Ovary (tissue), 3 donors: ENCODE results near the gene MATN3.

Experiments used
- POLR2A ChIP-seq: fragments of 450-650 bp; IDR thresholded peaks from one replicate; pipeline ENCODE4 v1.6.1; 2017; ENCODE audit warnings: antibody characterized with exemption, mild to moderate bottlenecking, moderate library complexity
- TF ChIP-seq, protein P1 (sequence below), 3 donors: fragments of 450-650 bp in 2 of 3; fragments of 200-600 bp in 1 of 3; IDR thresholded peaks; one replicate each; pipeline versions ENCODE4 v1.5.1 to v1.8.0; 2016 to 2022; ENCODE audit warnings: antibody characterized with exemption in 3 of 3, mild to moderate bottlenecking in 1 of 3
- donor health status: DM: no; HTN: no; CAD: no.

DNA sequence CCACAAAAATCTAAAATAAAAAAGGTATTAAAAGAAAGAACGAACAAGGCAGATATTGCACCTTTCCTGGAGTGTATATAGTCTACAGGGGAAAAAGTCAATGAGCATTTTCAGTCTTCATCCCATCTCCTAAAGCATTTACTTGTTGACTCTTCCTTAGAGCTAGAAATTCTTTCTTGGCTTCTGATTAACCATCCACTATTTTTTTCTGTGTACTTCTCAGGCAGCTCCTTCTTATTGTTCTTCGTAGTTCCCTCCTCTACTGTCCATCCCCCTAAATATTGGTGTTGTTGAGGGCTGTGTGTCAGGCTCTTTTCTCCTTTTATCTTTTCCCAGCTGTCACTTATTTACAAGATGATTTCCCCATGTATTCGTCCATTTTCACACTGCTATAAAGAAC, 42.5 kb upstream of the MATN3 start:
- no peak for TF ChIP-seq POLR2A
- TF ChIP-seq, protein P1, sequence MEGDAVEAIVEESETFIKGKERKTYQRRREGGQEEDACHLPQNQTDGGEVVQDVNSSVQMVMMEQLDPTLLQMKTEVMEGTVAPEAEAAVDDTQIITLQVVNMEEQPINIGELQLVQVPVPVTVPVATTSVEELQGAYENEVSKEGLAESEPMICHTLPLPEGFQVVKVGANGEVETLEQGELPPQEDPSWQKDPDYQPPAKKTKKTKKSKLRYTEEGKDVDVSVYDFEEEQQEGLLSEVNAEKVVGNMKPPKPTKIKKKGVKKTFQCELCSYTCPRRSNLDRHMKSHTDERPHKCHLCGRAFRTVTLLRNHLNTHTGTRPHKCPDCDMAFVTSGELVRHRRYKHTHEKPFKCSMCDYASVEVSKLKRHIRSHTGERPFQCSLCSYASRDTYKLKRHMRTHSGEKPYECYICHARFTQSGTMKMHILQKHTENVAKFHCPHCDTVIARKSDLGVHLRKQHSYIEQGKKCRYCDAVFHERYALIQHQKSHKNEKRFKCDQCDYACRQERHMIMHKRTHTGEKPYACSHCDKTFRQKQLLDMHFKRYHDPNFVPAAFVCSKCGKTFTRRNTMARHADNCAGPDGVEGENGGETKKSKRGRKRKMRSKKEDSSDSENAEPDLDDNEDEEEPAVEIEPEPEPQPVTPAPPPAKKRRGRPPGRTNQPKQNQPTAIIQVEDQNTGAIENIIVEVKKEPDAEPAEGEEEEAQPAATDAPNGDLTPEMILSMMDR (IDR thresholded peaks at IDR 0.05): no peak
